Hematopoietic multipotent progenitor cell treated with erythropoietin and hydrocortisone succinate and interleukin-3 and kit ligand, for 6 days (in vitro differentiated cells): Measurements from ENCODE around the gene METAP1.
"Not testable (repeated sequence)": the region's sequence is repeated elsewhere in the genome, so short reads cannot be mapped to it uniquely, and the experiment has no call there.

Source experiments
- DNase-seq: peaks from one replicate; pipeline ENCODE4 v3.0.0-alpha.2; 2015

Gene METAP1

GRCh38 chr4:99102634-99103033 lies 107.1 kb downstream of the METAP1 start:
- no peak for DNase-seq

GRCh38 chr4:99103166-99103565 lies 107.6 kb downstream of the METAP1 start:
- no peak for DNase-seq

GRCh38 chr4:99104153-99104552 lies 108.6 kb downstream of the METAP1 start:
- no peak for DNase-seq

- not testable (repeated sequence) for DNase-seq
Observed at GRCh38 chr4:99109286-99109685, 113.8 kb downstream of the METAP1 start.
